GM23338 (cell line): Measurements from ENCODE around the gene IMPDH1.

Experiments
- CREB1 ChIP-seq: fragments of 250-450 bp; sonication (Bioruptor Pico); IDR thresholded peaks from 2 replicates; pipeline ENCODE4 v1.5.0; 2020; ENCODE audit warnings: low read depth, mild to moderate bottlenecking, moderate library complexity
- EZH2 ChIP-seq: fragments of 200-600 bp; sonication (generic); IDR thresholded peaks from one replicate; pipeline ENCODE4 v1.8.0; 2017; ENCODE audit warnings: antibody characterized with exemption, mild to moderate bottlenecking, low read depth; ENCODE audit not compliant: unreplicated experiment
- EZH2phosphoT487 ChIP-seq: fragments of 200-600 bp; sonication (generic); IDR thresholded peaks from one replicate; pipeline ENCODE4 v1.8.1; 2018; ENCODE audit warnings: antibody characterized with exemption; ENCODE audit not compliant: unreplicated experiment
- JUNB ChIP-seq: IDR thresholded peaks from one replicate; pipeline ENCODE4 v1.6.1; 2016; ENCODE audit warnings: antibody characterized with exemption; ENCODE audit not compliant: unreplicated experiment
- POLR2AphosphoS5 ChIP-seq: IDR thresholded peaks from 2 replicates; pipeline ENCODE4 v1.6.1; 2016; ENCODE audit warnings: antibody characterized with exemption, low read depth
- REST ChIP-seq: IDR thresholded peaks from one replicate; pipeline ENCODE4 v1.6.1; 2018; ENCODE audit warnings: antibody characterized with exemption; ENCODE audit not compliant: unreplicated experiment
- STAT1 ChIP-seq: IDR thresholded peaks from one replicate; pipeline ENCODE4 v1.6.1; 2016; ENCODE audit warnings: antibody characterized with exemption; ENCODE audit not compliant: unreplicated experiment
- TF ChIP-seq, protein P1 (sequence below), 2 experiments: fragments of 200-600 bp in 1 of 2; sonication (generic) in 1 of 2; conservative IDR thresholded peaks; 2 replicates each; pipeline versions ENCODE4 v1.5.1 to v1.6.1; 2016 to 2017; ENCODE audit warnings: antibody characterized with exemption in 2 of 2, low read depth in 2 of 2, mild to moderate bottlenecking in 2 of 2, moderate library complexity in 1 of 2
- TF ChIP-seq, protein P2 (sequence below): IDR thresholded peaks from 2 replicates; pipeline ENCODE4 v1.6.1; 2016; ENCODE audit warnings: antibody characterized with exemption

- no peak for TF ChIP-seq EZH2
- no peak for TF ChIP-seq STAT1
- TF ChIP-seq REST: no peak
- TF ChIP-seq, protein P1, sequence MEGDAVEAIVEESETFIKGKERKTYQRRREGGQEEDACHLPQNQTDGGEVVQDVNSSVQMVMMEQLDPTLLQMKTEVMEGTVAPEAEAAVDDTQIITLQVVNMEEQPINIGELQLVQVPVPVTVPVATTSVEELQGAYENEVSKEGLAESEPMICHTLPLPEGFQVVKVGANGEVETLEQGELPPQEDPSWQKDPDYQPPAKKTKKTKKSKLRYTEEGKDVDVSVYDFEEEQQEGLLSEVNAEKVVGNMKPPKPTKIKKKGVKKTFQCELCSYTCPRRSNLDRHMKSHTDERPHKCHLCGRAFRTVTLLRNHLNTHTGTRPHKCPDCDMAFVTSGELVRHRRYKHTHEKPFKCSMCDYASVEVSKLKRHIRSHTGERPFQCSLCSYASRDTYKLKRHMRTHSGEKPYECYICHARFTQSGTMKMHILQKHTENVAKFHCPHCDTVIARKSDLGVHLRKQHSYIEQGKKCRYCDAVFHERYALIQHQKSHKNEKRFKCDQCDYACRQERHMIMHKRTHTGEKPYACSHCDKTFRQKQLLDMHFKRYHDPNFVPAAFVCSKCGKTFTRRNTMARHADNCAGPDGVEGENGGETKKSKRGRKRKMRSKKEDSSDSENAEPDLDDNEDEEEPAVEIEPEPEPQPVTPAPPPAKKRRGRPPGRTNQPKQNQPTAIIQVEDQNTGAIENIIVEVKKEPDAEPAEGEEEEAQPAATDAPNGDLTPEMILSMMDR (conservative IDR thresholded peaks at IDR 0.05; ENCODE audit: low read depth in 2 of 2): no peak
- TF ChIP-seq JUNB: no peak
- TF ChIP-seq POLR2AphosphoS5: no peak
- TF ChIP-seq EZH2phosphoT487: no peak
- no peak for TF ChIP-seq CREB1
- TF ChIP-seq, protein P2, sequence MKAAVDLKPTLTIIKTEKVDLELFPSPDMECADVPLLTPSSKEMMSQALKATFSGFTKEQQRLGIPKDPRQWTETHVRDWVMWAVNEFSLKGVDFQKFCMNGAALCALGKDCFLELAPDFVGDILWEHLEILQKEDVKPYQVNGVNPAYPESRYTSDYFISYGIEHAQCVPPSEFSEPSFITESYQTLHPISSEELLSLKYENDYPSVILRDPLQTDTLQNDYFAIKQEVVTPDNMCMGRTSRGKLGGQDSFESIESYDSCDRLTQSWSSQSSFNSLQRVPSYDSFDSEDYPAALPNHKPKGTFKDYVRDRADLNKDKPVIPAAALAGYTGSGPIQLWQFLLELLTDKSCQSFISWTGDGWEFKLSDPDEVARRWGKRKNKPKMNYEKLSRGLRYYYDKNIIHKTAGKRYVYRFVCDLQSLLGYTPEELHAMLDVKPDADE: no peak
Measured at GRCh38 chr7:128378637-128379036, 31.1 kb downstream of the IMPDH1 start.
